IgD-negative memory B cell (primary cell): ENCODE data around the gene AP2M1. TPM values are rescaled to one million over a fixed set of nuclear protein-coding genes. Genes with fewer than 3 reads are reported as not detected.

Experiments used
- H3K27ac Mint-ChIP-seq, 3 donors: one replicate each; pipeline ENCODE4 v1.8.0; 2020 to 2022; ENCODE audit warnings: mild to moderate bottlenecking in 3 of 3, mixed read lengths in 3 of 3, moderate library complexity in 1 of 3
- H3K27me3 Mint-ChIP-seq: one replicate; pipeline ENCODE4 v1.8.0; 2021; ENCODE audit warnings: mixed read lengths
- H3K36me3 Mint-ChIP-seq: one replicate; pipeline ENCODE4 v1.8.0; 2020; ENCODE audit warnings: mild to moderate bottlenecking, mixed read lengths
- H3K4me1 Mint-ChIP-seq, 3 donors: one replicate each; pipeline ENCODE4 v1.8.0; 2020 to 2022; ENCODE audit warnings: mixed read lengths in 3 of 3, mild to moderate bottlenecking in 1 of 3
- H3K4me3 Mint-ChIP-seq, 4 donors: one replicate each; pipeline ENCODE4 v1.8.0; 2020 to 2022; ENCODE audit warnings: mild to moderate bottlenecking in 4 of 4, mixed read lengths in 4 of 4, moderate library complexity in 3 of 4
- H3K9me3 Mint-ChIP-seq, 3 donors: one replicate each; pipeline ENCODE4 v1.8.0; 2020 to 2021; ENCODE audit warnings: mixed read lengths in 3 of 3, mild to moderate bottlenecking in 1 of 3
- polyA plus RNA-seq: library from polyadenylated mRNA; unstranded; fragments of 300-500 nt; fragmentation: Illumina TruSeq; gene quantifications from one replicate; pipeline ENCODE4 v1.2.3, GENCODE V29; 2021

The AP2M1 gene
- polyA plus RNA-seq, 1 donor from 2014 or later: 249 TPM

DNA sequence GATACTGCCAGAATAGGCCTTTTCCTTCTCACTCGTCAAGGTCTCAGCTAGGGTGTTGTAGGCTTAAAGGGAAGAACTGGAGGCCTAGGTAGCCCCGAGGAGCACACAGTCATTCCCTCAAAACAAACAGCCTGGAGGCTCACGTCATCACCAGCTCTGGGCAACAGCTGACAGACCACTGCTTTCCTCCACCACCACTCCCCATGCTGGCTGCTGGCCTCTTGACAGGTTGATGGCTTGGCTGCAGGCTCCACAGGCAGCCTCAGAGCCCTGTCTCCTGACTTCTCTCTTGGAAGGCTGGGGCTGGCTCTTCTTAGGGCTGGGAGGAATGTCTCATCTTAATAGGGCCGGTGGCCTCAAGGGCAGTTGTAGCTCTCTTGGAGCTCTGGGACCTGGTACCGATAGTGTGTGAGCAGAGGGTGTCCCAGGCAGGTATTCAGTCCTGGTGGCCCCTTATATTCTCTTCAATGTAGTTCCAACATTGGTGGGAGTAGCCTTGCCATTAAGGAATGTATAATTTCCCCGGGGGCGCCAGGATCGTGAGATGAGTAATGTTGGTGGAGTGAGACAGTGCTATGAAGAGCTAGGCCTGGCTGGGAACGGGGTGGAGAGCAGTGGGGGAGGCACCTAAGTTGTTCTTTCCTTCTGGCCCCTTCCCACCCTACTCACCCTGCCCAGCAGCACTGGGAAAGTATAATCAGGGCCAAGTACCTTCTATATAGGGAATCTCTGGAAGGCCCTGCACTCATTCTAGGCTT lies 6.1 kb upstream of the AP2M1 start:
- H3K27me3 Mint-ChIP-seq: no peaks in the 10 kb centered on the region
- no peak overlapping the region for H3K4me3 Mint-ChIP-seq
- peaks cover 2% of the 10 kb centered on the region for H3K36me3 Mint-ChIP-seq
- peaks cover 0 to 2% (median 0%) of the 10 kb centered on the region in 3 donors for H3K4me1 Mint-ChIP-seq
- H3K9me3 Mint-ChIP-seq: no peaks in the 10 kb centered on the region
- peak overlapping the region in 1 of 3 donors; percentile 39 for H3K27ac Mint-ChIP-seq

DNA sequence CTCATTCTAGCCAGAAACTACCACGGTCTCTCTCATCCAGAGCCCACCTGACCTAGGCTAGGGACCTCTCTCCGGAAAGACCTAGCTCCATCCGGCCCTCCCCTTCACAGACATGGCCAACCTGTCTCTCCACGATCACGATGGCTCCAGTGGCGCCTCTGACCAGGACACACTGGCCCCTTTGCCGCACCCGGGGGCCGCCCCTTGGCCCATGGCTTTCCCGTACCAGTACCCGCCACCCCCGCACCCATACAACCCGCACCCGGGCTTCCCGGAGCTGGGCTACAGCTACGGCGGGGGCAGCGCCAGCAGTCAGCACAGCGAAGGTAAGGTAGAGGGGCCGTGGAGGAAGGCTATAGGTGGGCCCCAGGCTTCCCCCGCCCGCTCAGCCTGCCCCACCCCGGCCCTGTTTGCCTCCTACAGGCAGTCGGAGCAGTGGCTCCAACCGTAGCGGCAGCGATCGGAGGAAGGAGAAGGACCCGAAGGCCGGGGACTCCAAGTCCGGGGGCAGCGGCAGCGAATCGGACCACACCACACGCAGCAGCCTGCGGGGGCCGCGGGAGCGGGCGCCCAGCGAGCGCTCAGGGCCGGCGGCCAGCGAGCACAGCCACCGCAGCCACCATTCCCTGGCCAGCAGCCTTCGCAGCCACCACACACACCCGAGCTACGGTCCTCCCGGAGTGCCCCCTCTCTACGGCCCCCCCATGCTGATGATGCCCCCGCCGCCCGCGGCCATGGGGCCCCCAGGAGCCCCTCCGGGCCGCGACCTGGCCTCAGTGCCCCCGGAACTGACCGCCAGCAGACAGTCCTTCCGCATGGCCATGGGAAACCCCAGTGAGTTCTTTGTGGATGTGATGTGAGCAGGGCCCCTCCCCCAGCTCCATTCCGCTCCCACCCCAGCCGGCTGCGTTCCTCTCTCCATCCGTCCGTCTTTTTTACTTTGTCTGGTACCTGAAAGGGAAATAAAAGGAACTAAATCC lies 4.5 kb upstream of the AP2M1 start:
- H3K27me3 Mint-ChIP-seq: no peaks in the 10 kb centered on the region
- peaks cover 3 to 7% (median 5%) of the 10 kb centered on the region in 3 donors for H3K4me1 Mint-ChIP-seq
- H3K9me3 Mint-ChIP-seq: no peaks in the 10 kb centered on the region
- H3K27ac Mint-ChIP-seq: no peak overlapping the region
- peak overlapping the region in 1 of 4 donors; percentile 80 for H3K4me3 Mint-ChIP-seq
- H3K36me3 Mint-ChIP-seq: peaks cover 2% of the 10 kb centered on the region

GRCh38 chr3:184171562-184171961 lies 3.1 kb upstream of the AP2M1 start:
- Mint-ChIP-seq H3K36me3 (no peaks in the 10 kb centered on the region), H3K4me1 (peaks cover 12 to 19% (median 15%) of the 10 kb centered on the region in 3 donors), H3K9me3 (no peaks in the 10 kb centered on the region), H3K27ac (peak overlapping the region in 1 of 3 donors; percentile 50), H3K27me3 (no peaks in the 10 kb centered on the region), H3K4me3 (no peak overlapping the region)

GRCh38 chr3:184172681-184173373 lies 1.8 kb upstream of the AP2M1 start:
- H3K27me3 Mint-ChIP-seq: no peaks in the 10 kb centered on the region
- no peaks in the 10 kb centered on the region for H3K36me3 Mint-ChIP-seq
- H3K4me1 Mint-ChIP-seq: peaks cover 15 to 25% (median 16%) of the 10 kb centered on the region in 3 donors
- H3K27ac Mint-ChIP-seq: peak overlapping the region; percentile 12 to 83 (median 58)
- peak overlapping the region in 1 of 4 donors; percentile 2 for H3K4me3 Mint-ChIP-seq
- no peaks in the 10 kb centered on the region for H3K9me3 Mint-ChIP-seq

GRCh38 chr3:184173374-184173722 lies 1.3 kb upstream of the AP2M1 start:
- H3K4me3 Mint-ChIP-seq: peak overlapping the region in 2 of 4 donors; percentile 2 to 96
- H3K27ac Mint-ChIP-seq: peak overlapping the region; percentile 12 to 83 (median 58)
- H3K9me3 Mint-ChIP-seq: no peaks in the 10 kb centered on the region
- H3K27me3 Mint-ChIP-seq: no peaks in the 10 kb centered on the region
- H3K36me3 Mint-ChIP-seq: no peaks in the 10 kb centered on the region
- H3K4me1 Mint-ChIP-seq: peaks cover 15 to 25% (median 18%) of the 10 kb centered on the region in 3 donors

GRCh38 chr3:184174284-184174645 lies 390 bp upstream of the AP2M1 start:
- H3K4me3 Mint-ChIP-seq: peak overlapping the region; percentile 91 to 98 (median 96)
- H3K36me3 Mint-ChIP-seq: peaks cover 1% of the 10 kb centered on the region
- peaks cover 15 to 25% (median 18%) of the 10 kb centered on the region in 3 donors for H3K4me1 Mint-ChIP-seq
- peak overlapping the region; percentile 83 to 97 (median 93) for H3K27ac Mint-ChIP-seq
- no peaks in the 10 kb centered on the region for H3K9me3 Mint-ChIP-seq
- no peaks in the 10 kb centered on the region for H3K27me3 Mint-ChIP-seq

DNA sequence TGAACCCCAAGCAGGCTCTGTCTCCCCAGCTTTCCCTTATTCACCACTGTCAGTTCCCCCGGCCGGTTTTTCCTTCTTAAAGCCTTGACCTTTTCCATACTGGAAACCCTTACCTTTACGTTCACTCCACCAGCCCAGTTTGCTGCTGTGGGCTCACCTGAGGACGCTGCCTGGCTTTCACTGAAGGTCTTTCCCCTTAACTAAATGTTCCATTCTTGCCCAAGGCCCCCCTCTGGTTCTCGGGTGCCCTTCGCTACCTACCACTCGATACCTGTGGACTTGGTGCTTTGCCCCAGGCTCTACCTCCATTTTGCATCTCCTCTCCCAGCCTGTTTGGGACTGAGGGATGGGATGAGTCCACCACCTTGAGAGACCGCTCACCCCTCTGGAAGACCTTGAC lies 851 bp downstream of the AP2M1 start:
- Mint-ChIP-seq H3K36me3 (peaks cover 1% of the 10 kb centered on the region), H3K4me1 (peaks cover 15 to 25% (median 18%) of the 10 kb centered on the region in 3 donors)

DNA sequence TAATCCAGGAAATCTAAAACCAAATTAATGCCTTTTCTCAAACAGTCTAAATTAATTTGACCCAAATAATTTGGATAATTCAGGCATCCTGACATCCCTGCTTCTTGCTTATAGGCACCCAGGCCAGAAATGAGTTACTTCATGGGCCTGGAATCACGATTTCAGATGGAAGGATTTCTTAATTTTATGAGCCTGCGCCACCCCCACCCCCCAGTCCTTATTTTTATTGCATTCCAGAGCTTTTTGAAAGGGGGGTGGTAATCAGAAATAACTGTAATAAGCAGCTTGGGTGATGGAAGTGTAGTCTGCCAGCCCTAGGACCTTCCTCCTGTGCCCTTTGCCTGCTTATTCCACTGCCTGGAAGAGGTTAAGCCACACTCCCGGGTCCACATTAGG lies 1.3 kb downstream of the AP2M1 start:
- peaks cover 4% of the 10 kb centered on the region for H3K36me3 Mint-ChIP-seq
- H3K27ac Mint-ChIP-seq: peak overlapping the region in 2 of 3 donors; percentile 63 to 97
- no peaks in the 10 kb centered on the region for H3K9me3 Mint-ChIP-seq
- peaks cover 15 to 25% (median 18%) of the 10 kb centered on the region in 3 donors for H3K4me1 Mint-ChIP-seq
- H3K27me3 Mint-ChIP-seq: no peaks in the 10 kb centered on the region
- peak overlapping the region; percentile 91 to 98 (median 96) for H3K4me3 Mint-ChIP-seq

More for the DNA sequence above, 851 bp downstream of the AP2M1 start:
- peak overlapping the region; percentile 91 to 98 (median 96) for H3K4me3 Mint-ChIP-seq
- H3K9me3 Mint-ChIP-seq: no peaks in the 10 kb centered on the region
- H3K27me3 Mint-ChIP-seq: no peaks in the 10 kb centered on the region
- H3K27ac Mint-ChIP-seq: peak overlapping the region; percentile 16 to 97 (median 63)

GRCh38 chr3:184176377-184177330 lies 2.0 kb downstream of the AP2M1 start:
- Mint-ChIP-seq H3K4me1 (peaks cover 15 to 25% (median 18%) of the 10 kb centered on the region in 3 donors), H3K9me3 (no peaks in the 10 kb centered on the region), H3K36me3 (peaks cover 4% of the 10 kb centered on the region), H3K4me3 (peak overlapping the region in 3 of 4 donors; percentile 77 to 96 (median 88)), H3K27me3 (no peaks in the 10 kb centered on the region), H3K27ac (peak overlapping the region in 2 of 3 donors; percentile 50 to 63)

DNA sequence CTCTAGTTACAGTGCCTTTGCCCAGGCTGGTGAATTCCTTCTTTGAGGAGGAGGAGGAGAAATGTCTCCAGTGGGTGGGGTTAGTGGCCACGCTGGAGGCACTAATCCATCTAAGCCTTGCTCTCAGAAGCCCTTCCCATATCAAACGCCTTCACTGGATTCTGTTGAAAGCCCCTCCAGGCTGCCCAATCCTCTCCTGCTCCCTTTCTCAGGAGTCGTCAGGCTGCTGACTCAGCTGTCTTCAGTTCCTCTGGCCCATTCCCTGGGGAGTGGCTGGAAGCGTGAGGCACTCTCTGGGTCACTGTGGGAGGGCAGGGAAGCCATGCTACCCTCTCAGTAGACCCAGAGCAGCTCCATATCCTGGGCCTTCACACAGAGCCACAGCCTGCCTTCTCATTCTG lies 2.7 kb downstream of the AP2M1 start:
- H3K9me3 Mint-ChIP-seq: no peaks in the 10 kb centered on the region
- H3K36me3 Mint-ChIP-seq: peaks cover 4% of the 10 kb centered on the region
- H3K27ac Mint-ChIP-seq: peak overlapping the region in 2 of 3 donors; percentile 28 to 50
- H3K27me3 Mint-ChIP-seq: no peaks in the 10 kb centered on the region
- peak overlapping the region in 2 of 4 donors; percentile 65 to 96 for H3K4me3 Mint-ChIP-seq
- peaks cover 15 to 25% (median 18%) of the 10 kb centered on the region in 3 donors for H3K4me1 Mint-ChIP-seq

GRCh38 chr3:184177767-184178306 lies 3.2 kb downstream of the AP2M1 start:
- Mint-ChIP-seq H3K36me3 (peaks cover 4% of the 10 kb centered on the region), H3K9me3 (no peaks in the 10 kb centered on the region)

DNA sequence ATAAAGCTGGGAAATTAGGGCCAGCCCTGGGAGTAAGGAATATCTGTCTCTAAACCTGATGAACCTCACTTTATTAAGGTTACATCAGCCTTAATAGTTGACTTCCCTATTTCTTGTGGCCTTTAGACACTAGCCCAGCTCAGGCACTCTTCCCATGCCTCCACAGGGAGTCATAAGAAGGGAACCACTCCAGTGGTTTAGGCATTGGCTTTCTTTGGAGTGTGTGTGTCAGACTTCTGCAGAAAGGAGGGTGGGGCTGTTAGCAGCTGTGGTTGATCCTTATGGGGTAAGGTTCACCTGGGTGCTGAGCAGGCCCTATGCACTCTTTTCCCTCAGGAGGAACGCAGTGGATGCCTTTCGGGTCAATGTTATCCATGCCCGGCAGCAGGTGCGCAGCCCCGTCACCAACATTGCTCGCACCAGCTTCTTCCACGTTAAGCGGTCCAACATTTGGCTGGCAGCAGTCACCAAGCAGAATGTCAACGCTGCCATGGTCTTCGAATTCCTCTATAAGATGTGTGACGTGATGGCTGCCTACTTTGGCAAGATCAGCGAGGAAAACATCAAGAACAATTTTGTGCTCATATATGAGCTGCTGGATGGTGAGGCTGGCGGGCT lies 4.0 kb downstream of the AP2M1 start:
- Mint-ChIP-seq H3K4me1 (peaks cover 15 to 25% (median 18%) of the 10 kb centered on the region in 3 donors), H3K9me3 (no peaks in the 10 kb centered on the region), H3K27ac (peak overlapping the region in 1 of 3 donors; percentile 35), H3K27me3 (no peaks in the 10 kb centered on the region), H3K36me3 (peaks cover 6% of the 10 kb centered on the region), H3K4me3 (peak overlapping the region in 1 of 4 donors; percentile 96)

More at GRCh38 chr3:184177767-184178306, 3.2 kb downstream of the AP2M1 start:
- Mint-ChIP-seq H3K27me3 (no peaks in the 10 kb centered on the region), H3K27ac (no peak overlapping the region), H3K4me3 (peak overlapping the region in 2 of 4 donors; percentile 73 to 96), H3K4me1 (peaks cover 15 to 25% (median 18%) of the 10 kb centered on the region in 3 donors)

- Mint-ChIP-seq H3K27ac (peak overlapping the region in 1 of 3 donors; percentile 45), H3K9me3 (no peaks in the 10 kb centered on the region), H3K4me3 (peak overlapping the region in 1 of 4 donors; percentile 96), H3K36me3 (peaks cover 9% of the 10 kb centered on the region), H3K4me1 (peaks cover 14 to 22% (median 19%) of the 10 kb centered on the region in 3 donors), H3K27me3 (no peaks in the 10 kb centered on the region)
These were observed 5.5 kb downstream of the AP2M1 start for GRCh38 chr3:184180165-184180564.
